ENCODE data around the gene TRAK1. TPM values are rescaled to one million over a fixed set of nuclear protein-coding genes. Genes with fewer than 3 reads are reported as not detected.

The TRAK1 gene
- total RNA-seq, 1 donor from 2014 or later, result 13.5 TPM

GRCh38 chr3:42157540-42158538 lies 66.7 kb downstream of the TRAK1 start:
- no peak for DNase-seq (ENCODE audit: low spot score)

- no peak for DNase-seq (ENCODE audit: low spot score)
Observed at GRCh38 chr3:42159147-42159546, 68.0 kb downstream of the TRAK1 start.

GRCh38 chr3:42159706-42160472 lies 68.7 kb downstream of the TRAK1 start:
- peak; percentile 50 for DNase-seq (ENCODE audit: low spot score)

GRCh38 chr3:42161050-42161935 lies 70.1 kb downstream of the TRAK1 start:
- DNase-seq (ENCODE audit: low spot score), result no peak

GRCh38 chr3:42162462-42162861 lies 71.3 kb downstream of the TRAK1 start:
- no peak for DNase-seq (ENCODE audit: low spot score)

- no peak for DNase-seq (ENCODE audit: low spot score)
Observed at GRCh38 chr3:42163622-42164244, 72.6 kb downstream of the TRAK1 start.

GRCh38 chr3:42164656-42165055 lies 73.5 kb downstream of the TRAK1 start:
- no peak for DNase-seq (ENCODE audit: low spot score)

GRCh38 chr3:42165211-42165610 lies 74.1 kb downstream of the TRAK1 start:
- no peak for DNase-seq (ENCODE audit: low spot score)

- DNase-seq (ENCODE audit: low spot score), result no peak
Observed at GRCh38 chr3:42166214-42166613, 75.1 kb downstream of the TRAK1 start.

GRCh38 chr3:42166662-42167300 lies 75.6 kb downstream of the TRAK1 start:
- DNase-seq (ENCODE audit: low spot score), result no peak

- DNase-seq (ENCODE audit: low spot score), result no peak
Observed at GRCh38 chr3:42169579-42170120, 78.5 kb downstream of the TRAK1 start.

- no peak for DNase-seq (ENCODE audit: low spot score)
Observed at GRCh38 chr3:42172047-42172654, 81.0 kb downstream of the TRAK1 start.

- DNase-seq (ENCODE audit: low spot score), result no peak
Observed at GRCh38 chr3:42173307-42173706, 82.2 kb downstream of the TRAK1 start.

- DNase-seq (ENCODE audit: low spot score), result no peak
Observed at GRCh38 chr3:42174679-42175385, 83.7 kb downstream of the TRAK1 start.

GRCh38 chr3:42175386-42176240 lies 84.5 kb downstream of the TRAK1 start:
- no peak for DNase-seq (ENCODE audit: low spot score)

- no peak for DNase-seq (ENCODE audit: low spot score)
Observed at GRCh38 chr3:42176242-42177034, 85.3 kb downstream of the TRAK1 start.

- no peak for DNase-seq (ENCODE audit: low spot score)
Observed at GRCh38 chr3:42177068-42177800, 86.1 kb downstream of the TRAK1 start.

Measured in umbilical cord (tissue), 2 donors.